Endothelial cell of umbilical vein (primary cell): Measurements from ENCODE around the gene TPRA1. TPM values are rescaled to one million over a fixed set of nuclear protein-coding genes. Genes with fewer than 3 reads are reported as not detected.

Experiments
- BruUV-seq: library from RNA; stranded (reverse); fragments of 400-500 nt; replicated peaks from 2 replicates; lab custom pipeline; 2021; lab: Mats Ljungman, UMichigan
- CTCF ChIA-PET: fragments of 300-600, 350-600 bp; sonication (Branson Sonifier 250); formaldehyde crosslinking; loops from one replicate; lab custom pipeline; 2021; ENCODE audit warnings: antibody characterized with exemption, inconsistent platforms; lab: Charles Lee
- POLR2A ChIA-PET: fragments of 300-600, 350-600 bp; sonication (Branson Sonifier 250); formaldehyde crosslinking; loops from one replicate; lab custom pipeline; 2021; ENCODE audit warnings: antibody characterized with exemption, inconsistent platforms; lab: Charles Lee
- DNase-seq: peaks from one replicate; pipeline ENCODE4 v3.0.0-alpha.2; 2011; ENCODE audit warnings: low read depth, low spot score
- FAIRE-seq: peaks from 2 replicates; lab custom pipeline; 2011; peaks lifted over from hg19 to GRCh38; lab: Jason Lieb, UNC
- H2AFZ ChIP-seq: 2 replicates; pipeline ENCODE4 v1.6.0; 2012; ENCODE audit warnings: low read depth, low read length, control low read depth, inconsistent platforms
- H3K27ac ChIP-seq: 2 replicates; pipeline ENCODE4 v1.5.1; 2011; ENCODE audit warnings: low read depth, mild to moderate bottlenecking, control low read depth, low read length, moderate library complexity; ENCODE audit not compliant: insufficient read depth
- H3K27me3 ChIP-seq, 2 experiments: 2 replicates each; pipeline versions ENCODE4 v1.6.0 to v1.6.1; 2011; ENCODE audit warnings: low read length in 2 of 2, mixed read lengths in 1 of 2; ENCODE audit not compliant: control insufficient read depth in 2 of 2, insufficient read depth in 2 of 2
- H3K36me3 ChIP-seq, 2 experiments: 2 replicates in 1 of 2; 3 replicates in 1 of 2; pipeline ENCODE4 v1.5.1; 2011; ENCODE audit warnings: low read length in 2 of 2, mild to moderate bottlenecking in 1 of 2, moderate library complexity in 1 of 2; ENCODE audit not compliant: control insufficient read depth in 2 of 2, insufficient read depth in 2 of 2; ENCODE audit errors: extremely low read depth in 1 of 2
- H3K4me1 ChIP-seq: 3 replicates; pipeline ENCODE4 v1.5.1; 2011; ENCODE audit warnings: mild to moderate bottlenecking, low read length; ENCODE audit not compliant: control insufficient read depth, insufficient read depth; ENCODE audit errors: extremely low read depth
- H3K4me2 ChIP-seq: 2 replicates; pipeline ENCODE4 v1.6.1; 2011; ENCODE audit warnings: low read length, control low read depth, mixed read lengths; ENCODE audit not compliant: insufficient read depth
- H3K4me3 ChIP-seq, 3 experiments: fragments of 200-600 bp in 1 of 3; sonication (generic), shearing (Covaris generic) in 1 of 3; replicated peaks in 1 of 3; 2 replicates each; pipeline ENCODE4 v1.5.1; 2011 to 2016; ENCODE audit warnings: control low read depth in 3 of 3, low read length in 3 of 3, mild to moderate bottlenecking in 2 of 3, inconsistent platforms in 1 of 3, low read depth in 1 of 3, moderate library complexity in 1 of 3; ENCODE audit not compliant: insufficient read depth in 1 of 3
- H3K79me2 ChIP-seq: 2 replicates; pipeline ENCODE4 v1.6.0; 2012; ENCODE audit warnings: low read length, inconsistent platforms; ENCODE audit not compliant: control insufficient read depth, insufficient read depth
- H3K9ac ChIP-seq: replicated peaks from 2 replicates; pipeline ENCODE3; 2011; ENCODE audit warnings: low read length, control low read depth; ENCODE audit not compliant: insufficient read depth; ENCODE audit errors: extremely low read depth
- H3K9me1 ChIP-seq: replicated peaks from 3 replicates; pipeline ENCODE4 v1.6.0; 2011; ENCODE audit warnings: mild to moderate bottlenecking, low read length; ENCODE audit not compliant: control insufficient read depth, insufficient read depth; ENCODE audit errors: extremely low read depth
- H3K9me3 ChIP-seq: replicated peaks from 2 replicates; pipeline ENCODE4 v1.5.1; 2012; ENCODE audit warnings: low read length, inconsistent platforms; ENCODE audit not compliant: control insufficient read depth, insufficient read depth
- H4K20me1 ChIP-seq: replicated peaks from 2 replicates; pipeline ENCODE3; 2011; ENCODE audit warnings: mild to moderate bottlenecking, low read length; ENCODE audit not compliant: control insufficient read depth, insufficient read depth; ENCODE audit errors: extremely low read depth
- CTCF ChIP-seq, 2 donors: IDR thresholded peaks; 1 replicate in 1 of 2; 2 replicates in 1 of 2; pipeline ENCODE4 v1.5.1; 2011; ENCODE audit warnings: low read length in 2 of 2, mild to moderate bottlenecking in 2 of 2, moderate library complexity in 2 of 2, control low read depth in 1 of 2, inconsistent platforms in 1 of 2, low read depth in 1 of 2; ENCODE audit not compliant: insufficient read depth in 1 of 2; ENCODE audit errors: extremely low read depth in 1 of 2
- EZH2 ChIP-seq: IDR thresholded peaks from 2 replicates; pipeline ENCODE4 v1.6.1; 2012; ENCODE audit warnings: borderline replicate concordance, low read depth, mild to moderate bottlenecking, moderate library complexity, low read length, inconsistent platforms; ENCODE audit not compliant: severe bottlenecking
- FOS ChIP-seq: IDR thresholded peaks from 2 replicates; pipeline ENCODE4 v1.6.1; 2011; ENCODE audit warnings: mild to moderate bottlenecking, low read length, moderate library complexity, borderline replicate concordance; ENCODE audit not compliant: insufficient read depth
- GATA2 ChIP-seq: IDR thresholded peaks from 2 replicates; pipeline ENCODE4 v1.7.0; 2011; ENCODE audit warnings: low read depth, mild to moderate bottlenecking, moderate library complexity, mixed read lengths, low read length; ENCODE audit not compliant: insufficient read length, insufficient read depth
- JUN ChIP-seq: IDR thresholded peaks from 2 replicates; pipeline ENCODE4 v1.6.1; 2011; ENCODE audit warnings: borderline replicate concordance, low read depth; ENCODE audit not compliant: insufficient read length, insufficient read depth
- MAX ChIP-seq: IDR thresholded peaks from 2 replicates; pipeline ENCODE4 v1.6.1; 2011; ENCODE audit not compliant: insufficient read depth, insufficient read length
- MYC ChIP-seq: IDR thresholded peaks from one replicate; pipeline ENCODE4 v1.6.1; 2011; ENCODE audit warnings: mild to moderate bottlenecking, low read depth, low read length
- POLR2A ChIP-seq: IDR thresholded peaks from 2 replicates; pipeline ENCODE4 v1.6.1; 2012; ENCODE audit warnings: low read depth, mild to moderate bottlenecking, control low read depth, low read length
- POLR2AphosphoS5 ChIP-seq: IDR thresholded peaks from 2 replicates; pipeline ENCODE4 v1.6.1; 2012; ENCODE audit warnings: low read depth, mild to moderate bottlenecking, control low read depth, low read length, moderate library complexity; ENCODE audit not compliant: insufficient read depth
- dilution Hi-C: fragments of 300-500 bp; cut with MboI; formaldehyde crosslinking; loops from one replicate; pipeline ENCODE4 v1.15.0; 2019; ENCODE audit warnings: low sequenced_read_pairs; ENCODE audit not compliant: extremely low pct_ligation_motif_present
- intact Hi-C: fragments of 100-400 bp; cut with micrococcal nuclease; formaldehyde crosslinking; loops from one replicate; pipeline ENCODE4 v1.10.0; 2022
- polyA plus RNA-seq, 4 experiments: library from polyadenylated mRNA; depleted of rRNA in 3 of 4; stranded (reverse) in 3 of 4; unstranded in 1 of 4; fragments of >200 nt; gene quantifications; 2 replicates each; pipeline versions ENCODE4 v1.2.1 to v1.2.3, GENCODE V29; 2011 to 2012; ENCODE audit warnings: missing spikeins in 1 of 4
- total RNA-seq: library from RNA; stranded (reverse); gene quantifications from 2 replicates; pipeline ENCODE4 v1.2.3, GENCODE V29; 2021

Gene TPRA1
- total and polyA plus RNA-seq, 2 donors (not counting 3 experiments of a cell fraction or from before 2014, with no cell fraction given): 34.3 to 58.0 TPM

DNA sequence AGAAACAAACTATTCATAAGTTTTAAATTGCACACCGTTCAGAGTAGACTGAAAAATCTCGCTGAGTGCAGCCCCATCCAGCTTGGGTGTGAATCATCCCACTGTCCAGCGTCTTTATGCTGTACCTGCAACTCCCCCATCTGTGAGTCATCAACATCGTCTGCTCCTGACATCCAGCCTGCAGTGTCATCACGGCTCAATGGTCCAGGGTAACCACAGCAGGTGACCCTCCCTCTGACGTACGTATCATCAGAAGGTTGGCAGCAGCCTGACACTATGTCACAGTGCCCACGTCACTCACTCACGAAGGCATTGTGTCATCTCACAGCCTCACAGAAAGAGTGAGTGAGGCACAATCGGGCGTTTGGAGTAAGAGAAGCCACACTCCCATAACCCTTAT, 65.2 kb downstream of the TPRA1 start:
- intact Hi-C loops (no loop called here), dilution Hi-C loops (no loop called here)
- no TSS peak for BruUV-seq
- Histone ChIP-seq H3K9ac (no peak overlapping the region), H3K9me1 (no peaks in the 10 kb centered on the region), H3K4me3 (no peak overlapping the region), H3K27me3 (no peaks in the 10 kb centered on the region), H3K4me1 (no peaks in the 10 kb centered on the region), H3K9me3 (no peaks in the 10 kb centered on the region), H3K36me3 (no peaks in the 10 kb centered on the region), H3K4me2 (no peak overlapping the region), H3K27ac (no peak overlapping the region), H4K20me1 (no peaks in the 10 kb centered on the region), H3K79me2 (no peaks in the 10 kb centered on the region), H2AFZ (no peak overlapping the region)
- DNase-seq: no peak
- ChIA-PET CTCF (no interaction called here), POLR2A (no interaction called here)
- TF ChIP-seq POLR2A (no peak), GATA2 (no peak), MYC (no peak), FOS (no peak), EZH2 (no peak), JUN (no peak), CTCF (IDR thresholded peaks at IDR 0.05; ENCODE audit: extremely low read depth in 1 of 2, insufficient read depth in 1 of 2, low read depth in 1 of 2, low read length in 2 of 2) (no peak), MAX (no peak), POLR2AphosphoS5 (no peak)
- FAIRE-seq: no peak
